Measurements from ENCODE around the gene CD276.
"Not testable (repeated sequence)": the region's sequence is repeated elsewhere in the genome, so short reads cannot be mapped to it uniquely, and the experiment has no call there.

Gene CD276

DNA sequence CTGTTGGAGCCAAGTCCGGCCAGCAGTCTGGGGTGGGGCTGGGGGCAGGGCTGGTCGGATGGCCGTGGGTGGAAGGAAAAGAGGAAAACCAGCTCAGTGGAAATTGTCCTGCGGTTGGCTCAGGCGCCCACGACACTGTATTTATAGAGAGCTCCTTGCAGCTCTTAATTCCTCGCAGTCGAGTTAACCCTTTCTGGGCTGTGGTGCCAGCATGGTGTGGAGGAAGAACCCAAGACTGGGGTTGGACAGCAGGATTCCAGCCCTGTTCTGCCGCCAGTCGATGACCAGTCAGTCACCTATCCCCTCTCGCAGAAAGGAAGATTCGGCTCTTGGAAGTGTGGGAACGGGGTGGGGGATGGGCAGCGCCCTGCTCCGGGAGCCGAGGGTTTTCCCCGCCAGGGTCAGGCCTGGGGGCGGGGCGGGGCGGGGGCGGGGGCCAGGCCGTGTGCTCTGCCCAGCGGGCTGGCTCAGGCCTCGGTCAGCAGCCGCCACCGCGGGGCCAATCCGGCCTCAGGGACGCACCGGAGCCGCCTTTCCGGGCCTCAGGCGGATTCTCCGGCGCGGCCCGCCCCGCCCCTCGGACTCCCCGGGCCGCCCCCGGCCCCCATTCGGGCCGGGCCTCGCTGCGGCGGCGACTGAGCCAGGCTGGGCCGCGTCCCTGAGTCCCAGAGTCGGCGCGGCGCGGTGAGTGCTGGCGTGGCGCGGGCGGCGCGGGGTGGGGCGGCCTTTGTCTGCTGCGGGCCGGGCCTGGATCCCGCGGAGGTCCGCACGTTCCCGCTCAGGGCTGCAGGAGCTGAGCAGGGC is at the start of gene CD276:
Gene CD276 (plus strand): TSS at position 607 of the 804 bp plus-strand sequence. CDS start 15,257 bp downstream, outside the sequence.
- DNase-seq, result peak; percentile 40

DNA sequence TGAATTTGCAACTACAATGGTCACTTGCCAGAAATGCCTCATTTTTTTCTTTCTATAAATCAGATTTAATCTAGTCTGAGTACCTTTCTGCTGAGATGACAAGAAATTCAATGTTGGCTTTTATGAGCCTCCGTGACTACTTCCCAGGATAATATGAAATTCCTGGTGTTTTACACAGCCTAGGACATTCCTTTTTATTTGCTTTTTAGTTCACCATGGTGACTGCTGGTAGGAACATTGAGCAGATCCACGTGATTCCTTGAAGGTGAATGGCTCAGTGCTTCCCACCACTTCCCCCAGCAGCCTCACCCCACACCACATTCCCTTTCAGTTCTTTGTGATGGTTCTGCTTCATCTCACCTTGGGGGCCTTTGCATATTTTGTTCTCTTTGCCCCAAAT is 46.7 kb upstream of the CD276 start:
- no peak for DNase-seq

DNA sequence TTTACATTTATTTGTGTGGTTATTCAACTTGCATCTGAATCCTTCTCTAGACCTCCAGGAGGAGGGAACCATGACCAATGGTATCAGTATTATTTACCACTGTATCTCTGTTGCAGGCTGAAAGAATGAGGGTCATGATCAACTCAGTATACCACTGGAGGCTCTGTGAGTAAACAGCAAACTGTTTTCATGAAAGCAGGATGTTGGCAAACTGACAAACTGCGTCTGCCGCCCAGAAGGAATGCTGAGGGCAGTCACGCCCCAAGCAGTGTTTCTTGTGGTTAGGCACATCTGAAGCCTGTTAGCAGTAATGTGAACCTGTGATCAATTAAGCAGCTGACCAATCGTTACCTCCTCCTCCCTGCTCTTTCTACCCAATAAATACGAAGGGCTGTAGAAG is 44.7 kb upstream of the CD276 start:
- not testable (repeated sequence) for DNase-seq

DNA sequence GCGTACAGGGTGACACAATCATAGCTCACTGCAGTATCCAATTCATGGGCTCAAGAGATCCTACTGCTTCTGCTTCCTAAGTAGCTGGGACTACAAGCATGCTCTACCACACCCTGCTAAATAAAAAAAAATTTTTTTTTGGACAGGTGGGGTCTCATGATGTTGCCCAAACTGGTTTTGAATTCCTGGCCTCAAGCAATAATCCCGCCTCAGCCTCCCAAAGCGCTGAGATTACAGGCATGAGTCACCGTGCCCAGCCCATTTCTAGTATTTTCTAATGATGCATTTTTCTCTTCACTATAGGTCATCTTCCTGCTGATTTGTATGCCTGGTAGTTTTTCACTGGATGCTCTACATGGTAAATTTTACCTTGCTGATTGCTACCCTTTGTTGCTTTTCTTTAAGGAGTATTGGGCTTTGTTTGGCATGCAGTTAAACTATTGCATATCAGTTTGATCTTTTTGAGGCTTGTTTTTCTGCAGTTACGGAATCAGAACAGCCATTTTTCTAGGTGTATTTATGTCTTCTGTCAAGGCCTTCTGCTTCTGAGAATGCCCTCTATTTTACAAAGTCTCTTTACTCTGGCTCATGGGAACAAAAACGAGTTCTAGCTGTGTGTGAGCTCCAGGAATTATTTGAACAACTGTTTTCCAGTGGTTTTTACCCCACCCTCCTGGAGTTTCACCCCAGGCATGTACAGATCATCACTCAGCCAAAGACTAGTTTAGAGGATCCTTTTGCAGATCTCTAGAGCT is 36.7 kb upstream of the CD276 start:
- no peak for DNase-seq

DNA sequence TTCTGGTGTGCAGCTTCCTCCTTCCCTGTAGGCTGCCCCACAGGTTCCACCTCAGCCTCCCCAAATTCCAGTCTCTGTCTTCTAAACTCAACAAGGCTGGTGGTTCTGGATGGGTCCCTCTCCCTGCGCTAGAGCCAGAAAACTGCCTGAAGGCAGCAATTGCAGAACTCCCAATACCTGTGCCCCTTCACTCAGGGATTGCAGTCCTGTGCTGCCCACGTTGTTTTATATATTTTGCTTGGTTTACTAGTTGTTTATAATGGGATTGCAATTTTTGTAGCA is 36.2 kb upstream of the CD276 start:
- no peak for DNase-seq

DNA sequence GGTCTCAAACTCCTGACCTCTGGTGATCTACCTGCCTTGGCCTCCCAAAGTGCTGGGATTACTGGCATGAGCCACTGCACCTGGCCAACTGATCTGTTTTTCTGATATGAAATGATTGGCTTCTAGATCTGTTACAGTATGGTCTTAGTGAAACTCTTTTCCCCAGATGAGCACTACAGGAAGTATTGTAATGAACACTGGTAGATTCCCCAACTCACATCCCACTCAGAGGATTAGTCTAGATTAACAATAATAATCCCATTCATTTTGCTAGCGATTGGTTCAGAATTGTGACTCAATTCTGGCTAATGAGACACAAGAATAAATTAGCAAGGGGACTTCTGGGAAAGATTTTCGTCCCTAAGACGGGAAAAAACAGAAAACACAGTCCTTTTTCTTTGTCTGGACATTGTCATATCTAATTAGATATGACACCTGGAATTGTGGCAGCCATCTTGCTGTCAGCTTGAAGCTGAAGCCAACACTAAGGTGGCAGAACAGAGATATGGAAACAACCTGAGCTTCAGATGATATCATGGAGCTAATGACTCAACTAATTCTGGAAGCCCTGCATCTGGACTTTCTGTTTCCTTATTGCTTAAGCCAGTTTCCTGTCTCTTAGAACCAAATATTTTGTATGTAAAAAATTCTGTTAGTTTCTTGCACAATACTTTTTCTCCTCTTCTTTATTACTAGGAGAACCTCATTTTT is 33.6 kb upstream of the CD276 start:
- DNase-seq, result no peak

DNA sequence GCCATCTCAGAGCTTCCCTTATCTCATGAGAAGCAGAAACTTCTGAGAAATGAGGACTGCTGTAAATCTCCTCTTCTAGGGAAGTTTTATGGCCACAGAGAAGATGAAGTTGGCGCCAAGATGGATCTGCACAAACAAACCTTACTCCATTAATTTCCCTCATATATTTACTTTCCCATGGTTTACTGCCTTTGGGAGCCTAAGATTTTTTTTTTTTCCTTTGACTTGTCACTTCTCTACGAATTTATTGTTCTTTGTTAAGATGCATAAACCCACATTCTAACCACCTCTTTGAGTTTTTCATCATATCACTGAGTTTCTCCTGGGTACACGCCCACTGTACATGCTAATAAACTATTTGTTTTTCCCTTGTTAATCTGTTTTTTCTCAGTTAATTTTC is 29.5 kb upstream of the CD276 start:
- DNase-seq, result no peak

DNA sequence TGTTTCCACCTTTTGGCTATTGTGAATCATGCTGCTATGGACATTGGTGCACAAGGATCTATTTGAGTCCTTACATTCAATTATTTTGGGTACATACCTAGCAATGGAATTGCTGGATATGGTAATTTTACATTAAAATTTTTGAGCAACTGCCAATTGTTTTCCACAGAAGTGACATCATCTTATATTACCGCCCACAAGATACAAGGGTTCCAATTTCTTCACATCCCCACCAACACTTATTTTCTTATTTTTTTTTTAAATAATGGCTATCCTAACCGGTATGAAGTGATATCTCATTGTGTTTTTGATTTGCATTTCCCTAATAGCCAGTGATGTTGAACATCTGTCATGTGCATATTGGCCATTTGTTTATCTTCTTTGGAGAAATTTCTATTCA is 28.5 kb upstream of the CD276 start:
- DNase-seq, result no peak

DNA sequence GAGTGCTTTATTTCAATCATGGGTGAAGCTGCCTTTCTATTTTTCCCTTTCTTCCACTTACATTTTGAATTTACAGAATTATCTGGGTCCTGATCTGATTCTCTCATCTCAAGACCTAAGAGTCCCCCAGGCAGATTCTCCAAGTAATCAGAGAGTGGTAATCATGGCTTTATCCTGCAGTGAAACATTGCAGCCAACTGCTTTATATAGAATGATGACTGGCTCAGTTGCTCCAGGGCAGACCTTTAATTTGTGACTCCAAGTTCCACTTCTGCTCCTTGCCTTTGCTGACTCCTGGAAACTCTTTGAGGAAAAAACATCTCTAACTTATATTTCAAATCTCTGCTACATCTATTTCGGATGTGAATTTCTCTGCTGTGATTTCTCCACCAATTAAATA is 25.5 kb upstream of the CD276 start:
- DNase-seq, result no peak

DNA sequence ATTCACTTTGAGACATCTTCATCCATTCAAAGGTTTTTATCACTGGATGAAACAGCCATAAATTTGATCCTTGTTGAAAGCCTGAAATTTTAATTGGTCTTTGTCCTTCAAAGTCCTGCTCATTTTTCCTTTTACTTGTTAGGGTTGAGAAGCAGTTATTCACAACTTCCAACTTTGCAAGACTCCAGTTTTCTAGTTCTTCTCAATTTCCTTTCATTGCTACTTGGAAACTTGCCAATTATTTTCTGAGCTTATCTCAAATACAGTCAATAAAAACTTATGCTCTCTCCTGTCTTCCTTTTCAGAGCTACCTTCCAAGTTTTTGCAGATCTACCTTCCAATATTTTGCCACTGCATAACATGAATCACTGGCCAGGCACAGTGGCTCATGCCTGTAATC is 23.7 kb upstream of the CD276 start:
- DNase-seq, result no peak

DNA sequence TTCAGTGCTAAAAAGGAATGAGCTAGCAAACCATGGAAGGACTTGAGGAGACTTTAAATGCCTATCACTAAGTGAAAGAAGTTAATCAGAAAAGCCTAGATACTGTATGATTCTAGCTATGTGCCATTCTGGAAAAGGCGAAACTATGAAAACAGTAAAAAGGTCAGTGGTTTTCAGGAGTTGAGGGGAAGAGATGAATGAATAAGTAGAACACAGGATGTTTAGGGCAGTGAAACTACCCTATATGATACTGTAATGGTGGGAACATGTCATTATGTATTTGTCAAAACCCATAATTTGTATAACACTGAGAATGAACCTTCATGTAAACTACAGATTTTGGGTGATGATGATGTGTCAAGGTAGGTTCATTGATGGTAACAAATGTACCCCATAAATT is 9.6 kb upstream of the CD276 start:
- DNase-seq, result no peak

DNA sequence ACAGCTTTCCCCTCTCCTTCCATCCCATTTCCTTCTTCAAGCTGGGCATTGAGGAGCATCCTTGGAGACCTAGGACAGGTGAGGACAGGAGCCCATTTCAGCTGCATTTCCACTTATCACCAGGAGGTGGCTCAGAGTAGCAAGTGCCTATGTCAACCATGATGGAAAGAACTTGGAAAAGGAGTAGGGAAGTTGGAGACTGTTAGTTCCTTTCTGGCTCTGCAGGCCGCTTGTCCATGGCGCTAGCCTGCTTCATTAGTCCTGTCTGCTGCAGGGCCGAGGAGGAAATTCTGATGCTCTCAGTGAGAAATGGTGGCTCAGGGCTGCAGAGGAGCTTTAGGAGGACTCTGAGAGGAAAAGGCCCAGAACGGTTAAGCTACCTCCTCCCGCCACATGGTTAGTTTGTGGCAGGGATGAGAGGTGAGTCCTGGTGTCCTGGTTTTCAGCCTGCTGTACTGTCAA is 7.0 kb upstream of the CD276 start:
- DNase-seq, result no peak

DNA sequence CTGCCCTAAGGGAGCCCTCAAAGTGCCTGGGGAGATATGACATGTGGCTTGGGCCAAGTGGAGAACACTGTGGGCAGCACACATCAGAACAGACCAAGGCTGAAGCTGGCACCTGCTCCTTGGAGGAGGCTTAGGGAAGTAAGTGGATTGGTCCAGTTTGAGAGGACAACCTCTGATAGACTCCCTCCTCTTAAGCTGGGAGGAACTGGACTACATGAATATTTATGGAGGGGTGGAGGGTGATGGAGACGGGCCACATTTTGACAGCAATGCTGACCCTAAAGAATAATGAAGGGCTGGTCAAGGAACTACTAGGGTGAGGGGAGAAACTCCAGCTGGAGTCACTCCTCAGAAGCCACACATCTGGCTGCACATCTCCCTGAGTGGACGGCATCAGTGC is 6.5 kb upstream of the CD276 start:
- DNase-seq, result no peak

DNA sequence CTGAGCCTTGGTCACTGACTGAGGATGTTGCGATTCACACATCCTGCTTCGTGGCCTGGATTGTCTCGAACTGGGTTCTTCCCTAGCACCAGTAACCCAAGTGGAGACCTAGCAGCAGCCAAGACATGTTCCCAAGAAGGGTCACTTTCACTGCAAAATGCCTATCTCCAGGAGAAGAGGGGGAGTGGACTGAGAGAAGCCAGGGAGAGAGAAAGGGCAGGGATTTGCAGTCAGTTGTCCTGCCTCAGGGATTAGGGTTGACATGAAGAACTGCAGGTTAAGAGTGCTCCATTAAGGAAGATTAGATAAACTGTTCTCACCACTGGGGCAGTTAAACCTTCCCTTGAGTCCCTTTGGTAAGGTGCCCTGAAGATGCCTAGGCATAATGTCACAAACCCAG is 5.7 kb upstream of the CD276 start:
- DNase-seq, result no peak

DNA sequence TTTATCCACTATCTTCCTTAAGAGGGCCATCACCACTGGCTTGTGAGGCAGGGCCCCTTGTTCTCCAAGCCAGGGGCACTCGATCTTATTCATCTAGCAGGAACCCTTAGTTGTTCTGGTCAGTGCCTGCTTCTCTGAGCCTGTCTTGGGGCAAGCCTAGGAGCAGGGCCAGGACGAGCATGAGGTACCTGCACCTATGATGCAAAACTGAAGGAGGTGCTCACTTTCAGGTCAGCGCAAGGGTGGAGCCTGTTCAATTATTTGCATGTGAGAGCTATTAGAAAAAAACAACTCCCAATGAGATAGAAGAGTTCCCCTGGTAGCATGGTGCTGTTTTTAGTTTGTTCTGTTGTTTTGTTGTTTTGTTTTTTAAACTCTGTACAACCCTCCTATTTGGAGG is 5.0 kb upstream of the CD276 start:
- DNase-seq, result no peak

DNA sequence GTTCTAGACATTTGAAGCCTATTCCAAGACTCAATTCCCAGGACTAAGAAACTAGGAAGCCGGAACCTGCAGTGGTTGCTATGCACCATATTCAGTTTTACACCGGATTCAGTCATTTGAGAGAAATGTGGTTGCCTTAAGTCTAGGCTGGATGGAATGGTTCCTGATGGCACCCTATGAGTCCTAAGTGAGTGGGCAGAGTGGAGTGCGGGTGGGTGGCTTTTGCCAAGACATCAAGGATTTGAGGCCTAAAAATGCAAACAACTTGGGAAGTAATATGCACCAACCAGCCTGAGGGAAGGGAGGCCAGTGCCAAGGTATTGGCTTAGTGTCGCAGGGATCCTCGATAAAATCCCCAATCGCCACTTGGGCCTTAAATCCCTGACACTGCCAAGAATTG is 4.2 kb upstream of the CD276 start:
- DNase-seq, result no peak

DNA sequence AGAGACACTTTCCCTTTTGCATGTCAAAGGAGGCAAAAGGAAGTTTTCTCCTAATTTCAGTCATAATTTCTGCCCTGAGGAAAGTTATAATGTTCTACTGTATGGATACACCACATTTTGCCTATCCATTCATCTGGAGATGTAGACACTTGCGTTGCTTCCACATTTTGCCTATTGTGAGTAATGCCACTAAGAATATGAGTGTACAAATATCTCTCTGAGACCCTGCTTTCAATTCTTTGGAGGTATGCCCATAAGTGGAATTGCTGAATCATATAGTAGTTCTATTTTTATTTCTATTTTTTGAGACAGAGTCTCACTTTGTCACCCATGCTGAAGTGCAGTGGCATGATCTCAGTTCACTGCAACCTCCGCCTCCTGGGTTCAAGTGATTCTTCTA is 3.6 kb upstream of the CD276 start:
- no peak for DNase-seq

DNA sequence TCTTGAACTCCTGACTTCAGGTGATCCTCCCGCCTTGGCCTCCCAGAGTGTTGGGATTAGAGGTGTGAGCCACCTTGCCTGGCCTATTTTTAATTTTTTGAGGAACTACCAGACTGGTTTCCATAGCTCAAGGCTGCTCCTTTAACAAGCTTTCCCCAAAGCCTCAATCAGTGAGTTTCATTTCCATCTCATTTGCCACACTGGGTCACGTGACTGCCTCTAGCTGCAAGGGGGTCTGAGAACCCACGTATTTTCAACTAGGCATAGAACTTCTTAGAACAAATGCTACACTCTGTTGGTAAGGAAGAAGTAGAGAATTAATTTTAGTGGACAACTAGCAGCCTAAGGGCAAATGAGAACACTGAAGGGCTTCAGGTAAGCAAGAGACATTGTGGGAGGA is 3.1 kb upstream of the CD276 start:
- DNase-seq, result no peak

DNA sequence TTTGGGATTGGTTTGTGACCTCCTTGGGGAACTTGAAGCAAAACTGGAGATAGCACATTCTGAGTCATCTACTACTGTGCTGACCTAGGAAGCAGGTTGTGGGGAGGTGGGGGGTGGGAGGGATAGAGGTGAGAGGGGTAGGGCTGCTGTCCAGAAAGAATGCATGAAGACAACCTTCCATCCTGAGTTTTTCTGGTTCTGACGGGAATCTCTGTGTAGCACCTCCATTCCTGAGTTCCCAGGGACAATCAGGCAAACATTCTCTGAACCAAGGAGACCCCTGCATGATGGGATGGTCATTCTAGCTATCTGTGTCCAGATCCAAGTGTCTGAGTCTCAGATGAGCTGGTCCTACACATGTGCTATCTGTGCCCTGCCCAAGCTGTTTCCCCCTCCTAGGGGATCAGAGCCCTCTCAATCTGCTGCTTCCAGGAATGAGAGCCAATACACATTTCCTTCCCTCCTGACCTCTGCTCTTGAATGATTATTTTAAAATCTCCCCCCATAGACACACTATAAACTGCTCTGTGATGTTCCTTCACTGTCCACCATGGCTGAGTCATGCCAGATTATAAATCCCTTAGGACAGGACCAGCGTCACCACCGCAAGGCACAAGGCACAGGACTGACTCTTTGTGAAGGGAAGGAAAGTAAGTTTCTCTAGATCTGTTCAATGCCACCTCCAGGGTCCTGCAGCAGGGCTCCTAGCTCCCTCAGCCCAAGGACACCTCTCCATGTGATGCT is 2.2 kb upstream of the CD276 start:
- no peak for DNase-seq

DNA sequence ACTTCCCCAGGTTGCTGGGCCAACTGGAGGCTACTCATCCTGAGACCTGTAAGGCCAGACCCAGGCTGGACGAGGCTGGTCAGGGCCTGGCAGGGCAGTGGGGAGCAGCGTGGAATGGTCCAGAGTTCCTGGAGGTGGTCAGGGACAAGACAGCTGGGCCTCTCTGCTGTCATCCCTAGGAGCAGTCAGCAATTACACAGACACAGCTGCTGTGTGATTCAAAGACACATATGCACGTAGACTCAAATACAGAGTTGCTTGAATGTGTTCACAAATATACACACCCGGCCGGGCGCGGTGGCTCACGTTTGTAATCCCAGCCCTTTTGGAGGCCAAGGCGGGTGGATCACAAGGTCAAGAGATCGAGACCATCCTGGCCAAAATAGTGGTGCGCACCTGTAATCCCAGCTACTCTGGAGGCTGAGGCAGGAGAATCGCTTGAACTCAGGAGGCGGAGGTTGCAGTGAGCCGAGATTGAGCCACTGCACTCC is 1.5 kb upstream of the CD276 start:
- no peak for DNase-seq

DNA sequence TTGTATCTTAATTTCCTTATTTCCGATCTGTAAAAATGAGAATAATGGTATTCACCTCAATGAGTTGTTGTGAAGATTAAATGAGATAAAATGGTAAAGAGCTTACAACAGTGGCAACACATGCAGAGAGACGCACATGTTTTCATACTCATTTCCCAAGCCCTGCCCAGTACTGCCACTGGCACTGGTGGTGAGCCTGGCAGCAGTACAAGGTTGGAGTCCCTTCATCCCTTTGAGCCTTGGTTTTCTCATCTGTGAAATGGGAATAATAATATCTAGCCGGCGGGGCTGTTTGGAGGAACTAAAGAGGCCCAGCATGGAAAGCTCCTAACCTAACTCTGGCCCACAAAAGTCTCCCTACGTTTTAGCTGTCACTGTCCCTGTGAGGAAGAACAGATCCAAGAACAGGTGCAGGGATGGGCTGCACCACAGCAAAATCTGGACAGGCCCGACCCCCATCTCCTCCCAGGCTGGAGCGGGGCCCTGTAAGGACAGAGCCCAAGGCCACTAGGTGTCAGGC is 866 bp upstream of the CD276 start:
- no peak for DNase-seq

DNA sequence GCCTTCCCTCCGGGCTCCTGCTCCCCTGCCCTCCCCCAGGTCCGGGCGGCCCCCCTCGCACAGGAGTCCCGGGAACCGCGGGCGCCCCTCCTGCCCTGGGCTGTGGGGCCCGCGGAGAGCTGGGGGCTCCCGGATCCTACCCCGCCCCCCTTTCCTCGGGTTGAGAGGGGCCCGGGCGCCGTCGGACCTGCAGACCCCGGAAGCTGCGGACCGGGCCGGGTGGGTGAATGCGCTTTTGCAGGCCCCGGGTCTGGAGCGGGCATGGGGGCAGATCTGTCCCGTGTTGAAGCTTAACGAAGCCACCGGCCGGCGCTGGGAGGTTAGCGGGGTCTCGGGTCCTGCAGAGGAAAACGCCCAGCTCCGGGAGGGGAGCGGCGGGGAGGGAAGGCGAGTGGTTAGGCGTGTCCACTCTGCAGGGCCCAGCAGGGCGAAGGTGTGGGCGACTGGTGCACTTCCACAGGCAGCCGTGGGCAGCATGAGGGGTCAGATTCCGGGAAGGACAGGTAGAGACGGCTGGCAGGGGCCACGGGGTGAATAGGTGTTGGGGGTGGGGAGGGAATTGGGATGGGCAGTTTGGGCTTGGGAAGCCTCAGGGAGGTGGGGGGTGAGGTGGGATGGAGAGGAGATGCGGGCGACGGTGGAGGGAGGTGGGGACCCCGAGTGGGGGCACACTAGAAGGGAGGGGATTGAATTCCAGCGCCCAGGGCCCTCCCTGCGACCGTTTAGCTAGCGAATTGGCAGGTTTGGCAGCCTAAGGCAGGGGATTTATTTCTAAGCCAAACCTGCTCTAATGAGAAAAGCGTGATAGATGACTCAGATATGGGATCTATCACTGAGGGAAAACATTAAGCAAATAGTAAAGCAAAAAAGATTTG is 635 bp downstream of the CD276 start:
- no peak for DNase-seq

All from NCI-H510A (cell line).